ENCODE results near the gene CCDC185. TPM values are rescaled to one million over a fixed set of nuclear protein-coding genes. Genes with fewer than 3 reads are reported as not detected.

CCDC185 gene
- total and polyA plus RNA-seq, 2 of the 13 experiments (the other 11 are each of a cell fraction or from before 2014, with no cell fraction given) = not detected

GRCh38 chr1:223343692-223344091 is 49.5 kb upstream of the CCDC185 start:
- no peaks in the 10 kb centered on the region for H3K79me2 ChIP-seq (ENCODE audit: insufficient read depth, low read length)
- WGBS (ENCODE audit: low lambda C conversion rate) = 3% methylated on average over 3 of the region's 3 CpGs
- no peak overlapping the region for H3K4me2 ChIP-seq (ENCODE audit: low read depth, low read length)
- DNase-seq (ENCODE audit: low spot score) (no peak), ATAC-seq (no peak), FAIRE-seq (no peak)
- in situ Hi-C loops (cut with HindIII; ENCODE audit: extremely low pct_ligation_motif_present, low pct_unique_long_range_greater_than_20kb) = no loop called here
- H3K27ac ChIP-seq (ENCODE audit: extremely low read length, insufficient read depth, low read length) = no peak overlapping the region
- POLR2A ChIA-PET = no interaction called here
- H3K4me3 ChIP-seq (replicated peaks in 1 of 3; ENCODE audit: insufficient read depth in 1 of 3, low read depth in 2 of 3, low read length in 3 of 3) = no peak overlapping the region
- CTCF ChIA-PET (ENCODE audit: low intra/inter-chr PET ratio, low total read pairs) = no interaction called here
- peaks cover 0 to 14% of the 10 kb centered on the region in 2 experiments; a peak in 4 of 5 replicates for H3K27me3 ChIP-seq (ENCODE audit: control insufficient read depth in 1 of 2, insufficient read depth in 2 of 2, low read length in 2 of 2)
- intact Hi-C loops (cut with micrococcal nuclease; ENCODE audit: unreplicated experiment) = no loop called here
- H4K20me1 ChIP-seq (ENCODE audit: insufficient read depth, low read length) = no peaks in the 10 kb centered on the region
- no peaks in the 10 kb centered on the region for H3K4me1 ChIP-seq (ENCODE audit: insufficient read depth, low read length)
- H2AFZ ChIP-seq (ENCODE audit: low read length) = no peak overlapping the region
- no peaks in the 10 kb centered on the region for H3K36me3 ChIP-seq (replicated peaks in 1 of 2; ENCODE audit: control insufficient read depth in 1 of 2, insufficient read depth in 2 of 2, low read length in 2 of 2)
- TF ChIP-seq FLYWCH1 (CRISPR knock-in tag; IDR thresholded peaks at IDR 0.05) (no peak), HNRNPLL (IDR thresholded peaks at IDR 0.05; ENCODE audit: low read depth, low read length, poor library complexity, severe bottlenecking) (no peak)
- H3K9ac ChIP-seq (ENCODE audit: insufficient read depth, low read depth, low read length) = no peak overlapping the region
- no peaks in the 10 kb centered on the region for H3K9me3 ChIP-seq (ENCODE audit: low read length)
- no TSS peak for BruUV-seq (replicated peaks)

GRCh38 chr1:223344491-223344890 is 48.7 kb upstream of the CCDC185 start:
- Histone ChIP-seq H3K9me3 (ENCODE audit: low read length) (no peaks in the 10 kb centered on the region), H3K4me3 (replicated peaks in 1 of 3; ENCODE audit: insufficient read depth in 1 of 3, low read depth in 2 of 3, low read length in 3 of 3) (no peak overlapping the region), H3K9ac (ENCODE audit: insufficient read depth, low read depth, low read length) (no peak overlapping the region), H3K27ac (ENCODE audit: extremely low read length, insufficient read depth, low read length) (no peak overlapping the region), H3K79me2 (ENCODE audit: insufficient read depth, low read length) (no peaks in the 10 kb centered on the region), H4K20me1 (ENCODE audit: insufficient read depth, low read length) (no peaks in the 10 kb centered on the region), H3K4me1 (ENCODE audit: insufficient read depth, low read length) (no peaks in the 10 kb centered on the region), H3K27me3 (ENCODE audit: control insufficient read depth in 1 of 2, insufficient read depth in 2 of 2, low read length in 2 of 2) (peaks cover 0 to 8% of the 10 kb centered on the region in 2 experiments; a peak in 3 of 5 replicates), H2AFZ (ENCODE audit: low read length) (no peak overlapping the region), H3K4me2 (ENCODE audit: low read depth, low read length) (no peak overlapping the region), H3K36me3 (replicated peaks in 1 of 2; ENCODE audit: control insufficient read depth in 1 of 2, insufficient read depth in 2 of 2, low read length in 2 of 2) (no peaks in the 10 kb centered on the region)
- WGBS (ENCODE audit: low lambda C conversion rate) = 27% methylated on average over 6 of the region's 6 CpGs
- CTCF ChIA-PET (ENCODE audit: low intra/inter-chr PET ratio, low total read pairs) = no interaction called here
- intact Hi-C loops (cut with micrococcal nuclease; ENCODE audit: unreplicated experiment) (no loop called here), in situ Hi-C loops (cut with HindIII; ENCODE audit: extremely low pct_ligation_motif_present, low pct_unique_long_range_greater_than_20kb) (no loop called here)
- POLR2A ChIA-PET = no interaction called here
- no TSS peak for BruUV-seq (replicated peaks)
- no peak for ATAC-seq
- DNase-seq (ENCODE audit: low spot score) = no peak
- no peak for FAIRE-seq
- TF ChIP-seq LRRFIP1 (CRISPR knock-in tag; conservative IDR thresholded peaks at IDR 0.05) (no peak), ZNF556 (CRISPR knock-in tag; IDR thresholded peaks at IDR 0.05; ENCODE audit: borderline replicate concordance) (no peak), NFIB (CRISPR knock-in tag; IDR thresholded peaks at IDR 0.05; ENCODE audit: borderline replicate concordance) (no peak), ZNF20 (CRISPR knock-in tag; IDR thresholded peaks at IDR 0.05) (no peak), MED13 (CRISPR knock-in tag; IDR thresholded peaks at IDR 0.05) (no peak), ISL2 (CRISPR knock-in tag; IDR thresholded peaks at IDR 0.05) (no peak), ZNF546 (CRISPR knock-in tag; conservative IDR thresholded peaks at IDR 0.05) (no peak), MAFK (conservative IDR thresholded peaks at IDR 0.05 in 1 of 2, IDR thresholded peaks at IDR 0.05 in 1 of 2; ENCODE audit: low read length in 2 of 2) (no peak), HNF4G (IDR thresholded peaks at IDR 0.05; ENCODE audit: borderline replicate concordance, low read depth, low read length) (no peak), HNF4G (CRISPR knock-in tag; IDR thresholded peaks at IDR 0.05; ENCODE audit: borderline replicate concordance, low read depth) (no peak), PRDM10 (CRISPR knock-in tag; IDR thresholded peaks at IDR 0.05; ENCODE audit: low read depth) (no peak)

All from HepG2 (cell line).